Ishikawa (cell line): ENCODE results near the gene GABRB1.

Experiments
- CEBPB ChIP-seq: IDR thresholded peaks from 2 replicates; pipeline ENCODE4 v1.6.1; 2012
- CREB1 ChIP-seq: IDR thresholded peaks from 2 replicates; pipeline ENCODE4 v1.6.1; 2012; ENCODE audit warnings: low read depth
- EGR1 ChIP-seq: IDR thresholded peaks from 2 replicates; pipeline ENCODE4 v1.6.1; 2012
- EP300 ChIP-seq: IDR thresholded peaks from 2 replicates; pipeline ENCODE4 v1.6.1; 2012; ENCODE audit warnings: borderline replicate concordance
- FOXM1 ChIP-seq: IDR thresholded peaks from 2 replicates; pipeline ENCODE4 v1.6.1; 2012; ENCODE audit warnings: low read depth, borderline replicate concordance
- NFIC ChIP-seq: IDR thresholded peaks from 2 replicates; pipeline ENCODE4 v1.6.1; 2012
- RAD21 ChIP-seq: IDR thresholded peaks from 2 replicates; pipeline ENCODE4 v1.6.1; 2012; ENCODE audit warnings: low read depth
- TAF1 ChIP-seq: IDR thresholded peaks from 2 replicates; pipeline ENCODE4 v1.6.1; 2012; ENCODE audit warnings: low read depth, mild to moderate bottlenecking
- TCF12 ChIP-seq: IDR thresholded peaks from 2 replicates; pipeline ENCODE4 v1.6.1; 2012; ENCODE audit warnings: low read depth
- TEAD4 ChIP-seq: IDR thresholded peaks from 2 replicates; pipeline ENCODE4 v1.6.1; 2012
- YY1 ChIP-seq: IDR thresholded peaks from 2 replicates; pipeline ENCODE4 v1.6.1; 2012; ENCODE audit warnings: low read depth
- ZBTB7A ChIP-seq: IDR thresholded peaks from 2 replicates; pipeline ENCODE4 v1.6.1; 2012; ENCODE audit warnings: low read depth
- TF ChIP-seq, protein P1 (sequence below): IDR thresholded peaks from 2 replicates; pipeline ENCODE4 v1.6.1; 2012
- TF ChIP-seq, protein P2 (sequence below): IDR thresholded peaks from 2 replicates; pipeline ENCODE4 v1.6.1; 2012; ENCODE audit warnings: low read depth, mild to moderate bottlenecking
- TF ChIP-seq, protein P3 (sequence below): IDR thresholded peaks from 2 replicates; pipeline ENCODE4 v1.6.1; 2012

Gene GABRB1

DNA sequence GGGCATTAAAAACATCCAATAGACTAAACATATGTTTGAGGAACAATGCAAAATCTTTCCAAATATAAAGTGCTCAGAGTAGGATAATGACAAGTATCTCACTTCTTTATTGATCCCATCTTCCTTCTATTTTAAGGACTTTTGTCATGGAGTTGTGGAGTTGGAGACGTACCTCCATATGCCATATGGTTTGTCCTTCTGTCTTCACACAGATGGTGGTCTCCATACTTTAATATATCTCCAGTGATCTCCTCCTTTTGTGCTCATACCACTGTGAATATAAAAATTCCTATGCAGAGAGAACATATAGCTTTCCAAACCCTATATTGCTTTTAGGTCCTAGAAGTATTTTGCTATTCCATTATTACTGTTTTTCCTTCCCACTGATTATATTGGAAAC, 64.5 kb downstream of the GABRB1 start:
- TF ChIP-seq CREB1 (no peak), EGR1 (no peak)

DNA sequence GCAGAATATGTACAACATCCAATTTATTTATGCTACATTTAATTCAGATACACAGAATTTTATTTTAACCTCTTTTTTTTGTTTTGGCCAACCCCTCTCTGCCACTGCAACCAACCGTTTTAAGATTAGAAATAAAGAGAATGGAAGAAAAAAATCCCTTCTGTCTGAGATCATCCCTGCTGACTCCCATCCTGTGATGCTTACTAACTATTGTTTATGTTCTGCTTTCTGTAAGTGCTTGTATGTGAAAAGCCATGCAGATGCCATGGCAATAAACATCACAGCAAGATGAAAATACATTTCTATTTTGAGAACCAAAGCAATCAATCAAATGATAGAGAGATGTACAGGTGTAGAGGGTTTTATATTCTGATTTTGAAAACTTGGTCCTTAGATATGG, 70.1 kb downstream of the GABRB1 start:
- TF ChIP-seq EGR1 (no peak), CEBPB (no peak), YY1 (no peak), EP300 (no peak), CREB1 (no peak), RAD21 (no peak), ZBTB7A (no peak), TCF12 (no peak), FOXM1 (no peak), TAF1 (no peak), TEAD4 (no peak), NFIC (no peak)
- TF ChIP-seq, protein P1, sequence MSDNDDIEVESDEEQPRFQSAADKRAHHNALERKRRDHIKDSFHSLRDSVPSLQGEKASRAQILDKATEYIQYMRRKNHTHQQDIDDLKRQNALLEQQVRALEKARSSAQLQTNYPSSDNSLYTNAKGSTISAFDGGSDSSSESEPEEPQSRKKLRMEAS: no peak
- TF ChIP-seq, protein P2, sequence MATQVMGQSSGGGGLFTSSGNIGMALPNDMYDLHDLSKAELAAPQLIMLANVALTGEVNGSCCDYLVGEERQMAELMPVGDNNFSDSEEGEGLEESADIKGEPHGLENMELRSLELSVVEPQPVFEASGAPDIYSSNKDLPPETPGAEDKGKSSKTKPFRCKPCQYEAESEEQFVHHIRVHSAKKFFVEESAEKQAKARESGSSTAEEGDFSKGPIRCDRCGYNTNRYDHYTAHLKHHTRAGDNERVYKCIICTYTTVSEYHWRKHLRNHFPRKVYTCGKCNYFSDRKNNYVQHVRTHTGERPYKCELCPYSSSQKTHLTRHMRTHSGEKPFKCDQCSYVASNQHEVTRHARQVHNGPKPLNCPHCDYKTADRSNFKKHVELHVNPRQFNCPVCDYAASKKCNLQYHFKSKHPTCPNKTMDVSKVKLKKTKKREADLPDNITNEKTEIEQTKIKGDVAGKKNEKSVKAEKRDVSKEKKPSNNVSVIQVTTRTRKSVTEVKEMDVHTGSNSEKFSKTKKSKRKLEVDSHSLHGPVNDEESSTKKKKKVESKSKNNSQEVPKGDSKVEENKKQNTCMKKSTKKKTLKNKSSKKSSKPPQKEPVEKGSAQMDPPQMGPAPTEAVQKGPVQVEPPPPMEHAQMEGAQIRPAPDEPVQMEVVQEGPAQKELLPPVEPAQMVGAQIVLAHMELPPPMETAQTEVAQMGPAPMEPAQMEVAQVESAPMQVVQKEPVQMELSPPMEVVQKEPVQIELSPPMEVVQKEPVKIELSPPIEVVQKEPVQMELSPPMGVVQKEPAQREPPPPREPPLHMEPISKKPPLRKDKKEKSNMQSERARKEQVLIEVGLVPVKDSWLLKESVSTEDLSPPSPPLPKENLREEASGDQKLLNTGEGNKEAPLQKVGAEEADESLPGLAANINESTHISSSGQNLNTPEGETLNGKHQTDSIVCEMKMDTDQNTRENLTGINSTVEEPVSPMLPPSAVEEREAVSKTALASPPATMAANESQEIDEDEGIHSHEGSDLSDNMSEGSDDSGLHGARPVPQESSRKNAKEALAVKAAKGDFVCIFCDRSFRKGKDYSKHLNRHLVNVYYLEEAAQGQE: no peak
- TF ChIP-seq, protein P3, sequence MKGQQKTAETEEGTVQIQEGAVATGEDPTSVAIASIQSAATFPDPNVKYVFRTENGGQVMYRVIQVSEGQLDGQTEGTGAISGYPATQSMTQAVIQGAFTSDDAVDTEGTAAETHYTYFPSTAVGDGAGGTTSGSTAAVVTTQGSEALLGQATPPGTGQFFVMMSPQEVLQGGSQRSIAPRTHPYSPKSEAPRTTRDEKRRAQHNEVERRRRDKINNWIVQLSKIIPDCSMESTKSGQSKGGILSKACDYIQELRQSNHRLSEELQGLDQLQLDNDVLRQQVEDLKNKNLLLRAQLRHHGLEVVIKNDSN: no peak

DNA sequence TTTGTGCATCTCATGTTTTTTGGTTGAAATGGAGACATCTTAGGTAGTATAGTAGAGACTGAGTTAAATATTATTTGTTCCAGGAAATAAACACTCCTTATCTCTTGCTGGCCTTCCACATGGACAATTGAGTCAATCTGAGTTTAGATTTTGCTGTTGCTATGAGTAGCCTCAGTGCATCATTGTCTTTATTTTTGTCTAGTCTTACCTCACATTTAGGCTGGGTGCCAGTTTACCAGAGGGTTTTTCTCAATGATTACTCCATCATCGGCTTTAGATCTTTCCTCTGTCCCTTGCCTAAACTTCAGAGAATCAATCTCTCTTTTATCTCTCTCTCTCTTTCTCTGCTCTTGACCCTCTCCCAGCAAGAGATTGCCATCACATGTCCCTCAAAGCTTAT, 73.6 kb downstream of the GABRB1 start:
- no peak for TF ChIP-seq NFIC

DNA sequence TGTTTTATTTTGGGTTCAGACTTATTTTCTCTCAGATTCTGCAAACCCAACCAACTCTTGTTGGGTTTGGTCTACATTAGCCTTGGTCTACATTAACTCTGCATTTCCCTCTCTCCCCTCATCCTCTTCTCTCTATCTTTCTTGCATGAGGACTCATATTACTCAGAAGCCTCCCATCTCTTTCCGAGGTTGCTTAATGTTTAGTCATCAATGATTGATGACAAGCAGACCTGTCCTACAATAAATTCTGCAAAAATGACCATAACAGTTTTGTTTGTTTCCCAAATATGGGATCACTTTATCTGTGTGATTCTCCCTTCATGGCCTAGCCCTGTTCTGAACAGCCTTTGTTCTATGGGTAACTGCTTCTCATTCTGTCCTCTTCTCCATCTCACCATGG, 75.2 kb downstream of the GABRB1 start:
- TF ChIP-seq TCF12: no peak
- TF ChIP-seq, protein P2: no peak
- TF ChIP-seq NFIC: no peak
- TF ChIP-seq FOXM1: no peak
- no peak for TF ChIP-seq TAF1
- no peak for TF ChIP-seq EGR1
- TF ChIP-seq, protein P1: no peak
- TF ChIP-seq, protein P3: no peak
- TF ChIP-seq EP300: no peak
- no peak for TF ChIP-seq CREB1
- no peak for TF ChIP-seq RAD21
- no peak for TF ChIP-seq YY1
- no peak for TF ChIP-seq ZBTB7A
- TF ChIP-seq CEBPB: no peak

DNA sequence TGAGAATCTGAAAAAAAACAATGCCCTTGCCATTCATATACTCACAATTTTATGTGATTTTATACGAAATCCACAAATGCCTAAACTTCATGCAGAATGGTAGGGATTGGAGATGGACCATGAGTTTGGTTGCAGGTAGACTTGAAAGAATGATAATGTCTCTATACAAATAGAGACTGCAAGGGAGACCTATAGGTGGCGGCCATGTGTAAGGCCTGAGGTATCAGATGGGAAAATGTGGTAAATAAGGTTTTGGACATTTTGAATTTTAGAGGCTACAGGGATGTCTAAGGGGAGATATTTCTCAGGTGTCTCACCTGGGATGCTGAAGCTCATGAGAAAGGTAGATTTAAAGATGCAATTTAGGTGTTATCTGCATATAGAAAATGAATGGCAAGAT, 78.0 kb downstream of the GABRB1 start:
- TF ChIP-seq TEAD4 (no peak), CEBPB (no peak), NFIC (no peak), YY1 (no peak), CREB1 (no peak), EP300 (no peak), TCF12 (no peak)
- TF ChIP-seq, protein P2: no peak
- TF ChIP-seq, protein P1: no peak
